ENCODE data around the gene MBD3L5.
"Not testable (repeated sequence)": the region's sequence is repeated elsewhere in the genome, so short reads cannot be mapped to it uniquely, and the experiment has no call there.

DNA sequence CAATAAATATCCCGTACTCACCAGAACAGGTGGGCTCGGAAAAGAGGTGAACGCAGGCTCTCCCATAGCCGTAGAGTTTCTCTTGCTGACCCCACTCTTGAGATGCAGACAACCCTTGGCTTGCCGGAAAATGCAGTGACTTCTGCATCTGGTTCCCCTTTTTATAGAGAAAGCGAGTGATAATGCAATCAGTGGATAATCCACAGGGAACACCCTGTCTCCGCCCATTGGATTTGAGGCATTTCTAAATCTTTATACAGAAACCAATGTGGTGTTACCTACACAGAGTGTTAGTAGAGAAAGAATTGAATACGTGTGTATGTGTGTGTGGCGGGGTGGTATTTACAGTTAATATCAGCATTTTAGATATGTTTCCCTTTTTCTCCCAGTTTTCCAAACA, 9.7 kb downstream of the MBD3L5 start, which contains the start of gene MBD3L4:
- TF ChIP-seq CTCF, POLR2A (IDR thresholded peaks at IDR 0.05): not testable (repeated sequence)
